Caco-2 (cell line): ENCODE data around the gene SRMS. TPM values are rescaled to one million over a fixed set of nuclear protein-coding genes. Genes with fewer than 3 reads are reported as not detected.
"Not testable (repeated sequence)": the region's sequence is repeated elsewhere in the genome, so short reads cannot be mapped to it uniquely, and the experiment has no call there.

ENCODE experiments used
- BruUV-seq: library from RNA; stranded (reverse); fragments of 400-500 nt; replicated peaks from 2 replicates; lab custom pipeline; 2021; lab: Mats Ljungman, UMichigan
- CTCF ChIA-PET: fragments of 300-600 bp; sonication (Branson Sonifier 250); formaldehyde crosslinking; loops from one replicate; lab custom pipeline; 2022; ENCODE audit warnings: antibody characterized with exemption; lab: Charles Lee
- POLR2A ChIA-PET: fragments of 300-600 bp; sonication (Branson Sonifier 250); formaldehyde crosslinking; loops from one replicate; lab custom pipeline; 2022; ENCODE audit warnings: antibody characterized with exemption; lab: Charles Lee
- DNase-seq, 2 experiments: peaks; one replicate each; pipeline versions ENCODE4 v3.0.0 to v3.0.0-alpha.2; 2020 to 2022
- H3K27me3 ChIP-seq: replicated peaks from 2 replicates; pipeline ENCODE4 v1.6.0; 2011; ENCODE audit warnings: low read length; ENCODE audit not compliant: control insufficient read depth, insufficient read depth
- H3K36me3 ChIP-seq: 2 replicates; pipeline ENCODE4 v1.5.1; 2011; ENCODE audit warnings: low read length; ENCODE audit not compliant: control insufficient read depth, insufficient read depth
- H3K4me1 ChIP-seq: fragments of 250-450 bp; sonication (Bioruptor Pico); 2 replicates; pipeline ENCODE4 v1.5.1; 2020; ENCODE audit warnings: mild to moderate bottlenecking
- H3K4me3 ChIP-seq: 2 replicates; pipeline ENCODE4 v1.5.1; 2011; ENCODE audit warnings: low read depth, mild to moderate bottlenecking, control low read depth, low read length
- H3K9me3 ChIP-seq: fragments of 250-450 bp; sonication (Bioruptor Pico); 2 replicates; pipeline ENCODE4 v1.5.1; 2020; ENCODE audit warnings: mild to moderate bottlenecking, moderate library complexity
- H3K27ac Mint-ChIP-seq: one replicate; pipeline ENCODE4 v1.8.0; 2022; ENCODE audit warnings: mixed read lengths; ENCODE audit not compliant: unreplicated experiment
- H3K27me3 Mint-ChIP-seq: one replicate; pipeline ENCODE4 v1.8.0; 2022; ENCODE audit warnings: mixed read lengths; ENCODE audit not compliant: insufficient read depth, unreplicated experiment
- H3K36me3 Mint-ChIP-seq: one replicate; pipeline ENCODE4 v1.8.0; 2022; ENCODE audit warnings: mild to moderate bottlenecking, mixed read lengths; ENCODE audit not compliant: insufficient read depth, unreplicated experiment
- H3K4me1 Mint-ChIP-seq: one replicate; pipeline ENCODE4 v1.8.0; 2022; ENCODE audit warnings: low read depth, mixed read lengths; ENCODE audit not compliant: unreplicated experiment
- H3K4me3 Mint-ChIP-seq: one replicate; pipeline ENCODE4 v1.8.0; 2022; ENCODE audit warnings: mild to moderate bottlenecking, moderate library complexity, mixed read lengths; ENCODE audit not compliant: unreplicated experiment
- H3K9me3 Mint-ChIP-seq: one replicate; pipeline ENCODE4 v1.8.0; 2022; ENCODE audit warnings: mixed read lengths; ENCODE audit not compliant: unreplicated experiment
- intact Hi-C: fragments of 100-400 bp; cut with micrococcal nuclease; formaldehyde crosslinking; loops from one replicate; pipeline ENCODE4 v1.10.0; 2022; ENCODE audit not compliant: unreplicated experiment
- total RNA-seq: library from RNA; stranded (reverse); gene quantifications from 2 replicates; pipeline ENCODE4 v1.2.3, GENCODE V29; 2022
- TF ChIP-seq, protein P1 (sequence below), 2 experiments: fragments of 200-600 bp in 1 of 2; IDR thresholded peaks; 1 replicate in 1 of 2; 2 replicates in 1 of 2; pipeline versions ENCODE4 v1.5.1 to v1.8.0; 2011 to 2022; ENCODE audit warnings: antibody characterized with exemption in 1 of 2, control low read depth in 1 of 2, inconsistent platforms in 1 of 2, low read depth in 1 of 2, low read length in 1 of 2, mild to moderate bottlenecking in 1 of 2, moderate library complexity in 1 of 2; ENCODE audit not compliant: insufficient read depth in 1 of 2, severe bottlenecking in 1 of 2, unreplicated experiment in 1 of 2

SRMS gene
- total RNA-seq, 1 experiment from 2014 or later: not detected

DNA sequence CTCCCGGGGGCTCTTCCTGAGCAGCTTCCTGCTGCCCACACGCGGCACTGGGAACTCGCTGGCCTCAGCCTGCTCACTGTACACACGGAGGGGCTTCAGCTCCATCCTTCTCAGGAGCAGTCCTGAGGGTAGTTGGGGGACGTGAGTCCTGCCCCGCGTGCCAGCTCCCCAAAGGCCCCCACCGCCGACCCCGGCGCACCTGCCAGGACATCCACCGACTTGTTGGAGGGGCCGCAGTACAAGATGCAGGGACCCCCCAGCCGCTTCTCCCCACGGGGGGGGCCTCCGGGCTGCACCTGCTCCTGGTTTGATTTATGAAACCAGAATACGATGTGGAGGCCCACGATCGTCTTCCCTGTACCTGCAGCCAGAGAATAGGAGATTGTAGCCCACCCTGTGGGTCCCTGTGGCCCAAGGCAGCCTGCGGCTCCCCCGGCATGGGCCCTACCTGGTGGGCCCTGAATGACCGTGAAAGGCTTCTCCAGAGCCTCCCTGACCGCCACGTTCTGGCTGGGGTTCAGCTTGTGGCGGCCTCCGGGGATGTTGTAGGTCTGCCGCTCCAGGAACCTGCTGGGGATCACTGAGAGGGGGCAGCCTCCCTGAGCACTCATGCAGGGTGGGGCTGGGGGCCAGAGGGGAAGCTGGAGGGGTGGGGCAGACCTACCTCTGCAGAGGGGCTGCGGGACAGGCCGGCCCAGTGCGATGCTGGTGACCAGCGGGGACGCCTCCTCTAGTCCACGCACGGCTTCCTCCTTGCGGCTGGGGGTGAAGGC is 14.3 kb upstream of the SRMS start:
- no peaks in the 10 kb centered on the region for H3K27me3 ChIP-seq
- no peaks in the 10 kb centered on the region; the same call in 1 of the 2 replicates for H3K4me1 ChIP-seq
- no peaks in the 10 kb centered on the region for H3K36me3 ChIP-seq
- POLR2A ChIA-PET: interaction anchor here (0.5 to 0.9 kb wide), 2 partner anchors 11 to 30 kb away, joined by 3 read pairs; no protein-coding TSS in a partner anchor
- peaks cover 5% of the 10 kb centered on the region; the same call in 1 of the 2 replicates for H3K9me3 ChIP-seq
- H3K27me3 Mint-ChIP-seq: no peaks in the 10 kb centered on the region
- TF ChIP-seq, protein P1, sequence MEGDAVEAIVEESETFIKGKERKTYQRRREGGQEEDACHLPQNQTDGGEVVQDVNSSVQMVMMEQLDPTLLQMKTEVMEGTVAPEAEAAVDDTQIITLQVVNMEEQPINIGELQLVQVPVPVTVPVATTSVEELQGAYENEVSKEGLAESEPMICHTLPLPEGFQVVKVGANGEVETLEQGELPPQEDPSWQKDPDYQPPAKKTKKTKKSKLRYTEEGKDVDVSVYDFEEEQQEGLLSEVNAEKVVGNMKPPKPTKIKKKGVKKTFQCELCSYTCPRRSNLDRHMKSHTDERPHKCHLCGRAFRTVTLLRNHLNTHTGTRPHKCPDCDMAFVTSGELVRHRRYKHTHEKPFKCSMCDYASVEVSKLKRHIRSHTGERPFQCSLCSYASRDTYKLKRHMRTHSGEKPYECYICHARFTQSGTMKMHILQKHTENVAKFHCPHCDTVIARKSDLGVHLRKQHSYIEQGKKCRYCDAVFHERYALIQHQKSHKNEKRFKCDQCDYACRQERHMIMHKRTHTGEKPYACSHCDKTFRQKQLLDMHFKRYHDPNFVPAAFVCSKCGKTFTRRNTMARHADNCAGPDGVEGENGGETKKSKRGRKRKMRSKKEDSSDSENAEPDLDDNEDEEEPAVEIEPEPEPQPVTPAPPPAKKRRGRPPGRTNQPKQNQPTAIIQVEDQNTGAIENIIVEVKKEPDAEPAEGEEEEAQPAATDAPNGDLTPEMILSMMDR (IDR thresholded peaks at IDR 0.05; ENCODE audit: insufficient read depth in 1 of 2, low read depth in 1 of 2, low read length in 1 of 2, severe bottlenecking in 1 of 2, unreplicated experiment in 1 of 2): no peak
- BruUV-seq: no TSS peak
- peaks cover 22% of the 10 kb centered on the region for H3K36me3 Mint-ChIP-seq
- no peaks in the 10 kb centered on the region for H3K4me1 Mint-ChIP-seq
- no peak overlapping the region for H3K4me3 Mint-ChIP-seq
- no peak for DNase-seq
- no peak overlapping the region for H3K4me3 ChIP-seq
- no peaks in the 10 kb centered on the region for H3K9me3 Mint-ChIP-seq
- intact Hi-C loops: no loop called here
- H3K27ac Mint-ChIP-seq: no peak overlapping the region
- CTCF ChIA-PET: interaction anchor here (0.6 to 1.4 kb wide), 2 partner anchors 22 to 80 kb away, joined by 3 read pairs; no protein-coding TSS in a partner anchor

GRCh38 chr20:63560856-63561609 is 13.5 kb upstream of the SRMS start:
- intact Hi-C loops: no loop called here
- H3K36me3 ChIP-seq: no peaks in the 10 kb centered on the region
- Mint-ChIP-seq H3K27ac (no peak overlapping the region), H3K27me3 (no peaks in the 10 kb centered on the region), H3K4me3 (no peak overlapping the region), H3K9me3 (no peaks in the 10 kb centered on the region), H3K4me1 (no peaks in the 10 kb centered on the region), H3K36me3 (peaks cover 25% of the 10 kb centered on the region)
- POLR2A ChIA-PET: no interaction called here
- H3K9me3 ChIP-seq: peaks cover 5% of the 10 kb centered on the region; the same call in 1 of the 2 replicates
- TF ChIP-seq, protein P1 (IDR thresholded peaks at IDR 0.05; ENCODE audit: insufficient read depth in 1 of 2, low read depth in 1 of 2, low read length in 1 of 2, severe bottlenecking in 1 of 2, unreplicated experiment in 1 of 2): no peak
- TSS peak; percentile 16 for BruUV-seq
- H3K27me3 ChIP-seq: no peaks in the 10 kb centered on the region
- no peak for DNase-seq
- no peaks in the 10 kb centered on the region; the same call in 1 of the 2 replicates for H3K4me1 ChIP-seq
- H3K4me3 ChIP-seq: no peak overlapping the region
- CTCF ChIA-PET: interaction anchor here (0.6 kb wide), 2 partner anchors 22 to 133 kb away, joined by 3 to 6 read pairs; no protein-coding TSS in a partner anchor

- Mint-ChIP-seq H3K36me3 (peaks cover 20% of the 10 kb centered on the region), H3K9me3 (no peaks in the 10 kb centered on the region), H3K4me1 (no peaks in the 10 kb centered on the region), H3K27ac (peak overlapping the region; percentile 20), H3K27me3 (no peaks in the 10 kb centered on the region), H3K4me3 (no peak overlapping the region)
- no peaks in the 10 kb centered on the region; the same call in 1 of the 2 replicates for H3K4me1 ChIP-seq
- no peaks in the 10 kb centered on the region for H3K36me3 ChIP-seq
- TF ChIP-seq, protein P1 (IDR thresholded peaks at IDR 0.05; ENCODE audit: insufficient read depth in 1 of 2, low read depth in 1 of 2, low read length in 1 of 2, severe bottlenecking in 1 of 2, unreplicated experiment in 1 of 2): no peak
- peaks cover 5% of the 10 kb centered on the region; the same call in 1 of the 2 replicates for H3K9me3 ChIP-seq
- DNase-seq: no peak
- ChIA-PET POLR2A (no interaction called here), CTCF (no interaction called here)
- intact Hi-C loops: no loop called here
- H3K27me3 ChIP-seq: no peaks in the 10 kb centered on the region
- no peak overlapping the region for H3K4me3 ChIP-seq
- no TSS peak for BruUV-seq
These were observed 12.8 kb upstream of the SRMS start for GRCh38 chr20:63560333-63560805.

DNA sequence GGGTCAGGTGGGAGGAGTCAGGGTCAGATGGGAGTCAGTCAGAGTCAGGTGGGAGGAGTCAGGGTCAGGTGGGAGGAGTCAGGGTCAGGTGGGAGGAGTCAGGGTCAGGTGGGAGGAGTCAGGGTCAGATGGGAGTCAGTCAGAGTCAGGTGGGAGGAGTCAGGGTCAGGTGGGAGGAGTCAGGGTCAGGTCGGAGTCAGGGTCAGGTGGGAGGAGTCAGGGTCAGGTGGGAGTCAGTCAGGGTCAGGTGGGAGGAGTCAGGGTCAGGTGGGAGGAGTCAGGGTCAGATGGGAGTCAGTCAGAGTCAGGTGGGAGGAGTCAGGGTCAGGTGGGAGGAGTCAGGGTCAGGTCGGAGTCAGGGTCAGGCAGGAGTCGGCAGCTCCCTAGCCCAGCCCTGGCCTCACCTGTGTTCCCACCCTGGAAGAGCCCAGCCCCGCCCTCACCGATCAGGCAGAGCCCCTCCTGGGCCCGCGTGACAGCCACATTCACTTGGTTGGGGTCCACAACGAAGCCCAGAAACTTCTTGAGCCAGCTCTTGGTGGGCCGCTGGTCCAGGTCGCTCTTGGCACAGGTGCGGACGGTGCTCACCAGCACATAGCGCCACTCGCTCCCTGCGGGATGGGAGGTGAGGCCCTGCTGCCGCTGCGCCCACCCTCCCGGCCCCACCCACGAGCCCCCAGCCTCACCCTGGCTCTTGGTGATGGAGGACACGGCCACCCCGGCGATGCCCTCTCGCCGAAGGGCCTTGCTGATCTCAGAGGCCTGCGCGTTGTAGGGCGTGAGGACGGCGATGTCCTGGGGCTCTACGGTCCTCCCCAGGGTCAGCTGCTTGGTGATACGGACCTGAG is 12.2 kb upstream of the SRMS start:
- H3K27me3 ChIP-seq, intact Hi-C loops, CTCF ChIA-PET, H3K4me3 ChIP-seq, H3K4me3 Mint-ChIP-seq, H3K9me3 Mint-ChIP-seq, H3K27me3 Mint-ChIP-seq, H3K9me3 ChIP-seq, H3K4me1 ChIP-seq, POLR2A ChIA-PET, H3K4me1 Mint-ChIP-seq, H3K36me3 ChIP-seq, BruUV-seq: not testable (repeated sequence)
- peak in 1 of 2 experiments; percentile 73 for DNase-seq
- Mint-ChIP-seq H3K36me3 (peaks cover 18% of the 10 kb centered on the region), H3K27ac (peak overlapping the region; percentile 20)
